Forelimb muscle (tissue), 1 donor: ENCODE measurements around the gene PATL1. TPM values are rescaled to one million over a fixed set of nuclear protein-coding genes. Genes with fewer than 3 reads are reported as not detected.

ENCODE experiments used
- DNase-seq: peaks from one replicate; pipeline ENCODE4 v3.0.0-alpha.2; 2013; ENCODE audit warnings: low read depth
- polyA plus RNA-seq: library from polyadenylated mRNA; unstranded; fragments of 120-200 nt; gene quantifications from one replicate; pipeline ENCODE4 v1.2.1, GENCODE V29; 2013; ENCODE audit not compliant: insufficient read length

PATL1 gene
- polyA plus RNA-seq, 1 donor, result 25.2 TPM

DNA sequence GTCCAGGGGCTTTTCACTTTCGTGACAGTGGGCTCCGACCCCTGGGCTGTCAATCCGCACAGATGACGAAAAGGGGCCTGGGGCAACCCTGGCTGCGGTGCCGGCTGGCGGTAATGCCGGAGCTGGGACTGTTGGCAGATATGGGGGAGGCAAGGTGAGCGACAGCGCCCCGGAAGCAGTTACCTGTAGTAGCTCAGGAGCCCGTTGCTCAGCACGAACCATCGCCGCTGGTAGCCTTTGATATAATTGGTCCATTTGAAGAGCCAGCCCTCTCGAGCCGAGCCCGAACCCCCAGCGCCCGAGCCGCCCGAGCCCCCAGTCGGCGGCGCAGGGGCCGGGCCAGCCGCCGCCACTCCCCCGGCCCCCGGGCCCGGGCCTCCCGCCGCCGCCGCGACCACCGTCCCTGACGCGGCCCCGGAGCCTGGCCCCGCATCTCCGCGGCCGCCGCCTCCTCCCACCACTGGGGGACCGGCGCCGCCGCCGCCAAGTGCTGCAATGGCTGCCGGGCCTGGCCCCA is 53.7 kb downstream of the PATL1 start:
- no peak for DNase-seq

DNA sequence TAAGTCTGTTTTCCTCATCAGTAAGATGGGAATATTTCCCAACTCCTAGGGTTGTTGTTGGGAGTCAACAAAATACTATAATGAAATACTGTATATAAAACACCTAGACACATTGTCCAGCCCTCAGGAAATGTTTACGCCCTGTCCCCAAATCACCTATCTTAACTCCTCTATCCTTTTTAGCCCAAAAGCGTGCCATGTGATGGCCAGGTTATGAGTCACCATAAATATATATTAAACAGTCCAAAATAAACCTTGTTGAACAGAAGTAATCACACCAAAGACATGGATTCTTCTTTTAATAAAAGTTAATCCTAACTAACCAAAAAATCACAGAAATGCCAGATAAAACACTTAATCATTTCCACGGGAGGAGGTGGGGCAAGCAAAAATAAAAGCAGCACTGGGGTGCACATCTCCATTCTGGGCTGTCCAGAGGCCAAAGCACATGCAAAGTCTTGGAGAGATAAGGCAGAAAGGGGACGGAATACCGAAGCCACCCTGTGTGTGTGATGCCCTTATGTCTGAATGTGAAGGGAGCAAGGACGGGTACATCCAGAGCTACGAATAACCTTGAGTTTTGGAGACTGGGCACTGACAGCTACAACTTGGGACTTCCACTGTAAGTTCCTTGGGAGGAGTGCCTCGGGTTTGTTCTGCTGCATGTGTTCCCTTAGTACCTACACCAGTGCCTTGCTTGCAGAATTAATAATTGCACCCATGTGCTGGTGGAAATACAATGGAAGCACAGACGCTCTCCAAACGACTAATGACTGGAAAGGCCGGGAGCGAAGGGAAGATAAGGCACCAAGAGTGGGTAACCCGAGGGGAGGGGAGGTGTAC is 54.3 kb downstream of the PATL1 start:
- DNase-seq, result no peak

- DNase-seq, result no peak
Measured at GRCh38 chr11:59611570-59612565, 57.0 kb downstream of the PATL1 start.

DNA sequence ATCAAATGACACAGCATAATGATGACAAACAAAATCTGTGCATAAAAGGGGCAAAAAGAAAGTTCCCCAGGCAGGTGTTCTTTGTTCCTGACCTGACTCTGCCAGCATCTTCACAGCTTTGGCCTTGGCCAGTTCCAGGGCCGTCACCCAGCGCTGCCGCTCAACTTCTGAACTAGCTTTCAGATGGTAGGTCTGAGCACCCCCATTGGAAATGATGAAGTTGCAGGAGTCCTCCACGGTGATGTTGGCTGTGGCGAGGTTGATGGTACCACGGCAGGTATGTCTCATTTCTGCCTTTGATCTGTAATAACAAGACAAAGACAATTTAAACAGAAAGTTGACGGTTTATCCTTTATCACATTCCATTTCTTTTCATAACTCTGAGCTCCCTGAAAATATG is 58.5 kb downstream of the PATL1 start:
- DNase-seq, result no peak

- no peak for DNase-seq
Measured at GRCh38 chr11:59607703-59608454, 61.0 kb downstream of the PATL1 start.

DNA sequence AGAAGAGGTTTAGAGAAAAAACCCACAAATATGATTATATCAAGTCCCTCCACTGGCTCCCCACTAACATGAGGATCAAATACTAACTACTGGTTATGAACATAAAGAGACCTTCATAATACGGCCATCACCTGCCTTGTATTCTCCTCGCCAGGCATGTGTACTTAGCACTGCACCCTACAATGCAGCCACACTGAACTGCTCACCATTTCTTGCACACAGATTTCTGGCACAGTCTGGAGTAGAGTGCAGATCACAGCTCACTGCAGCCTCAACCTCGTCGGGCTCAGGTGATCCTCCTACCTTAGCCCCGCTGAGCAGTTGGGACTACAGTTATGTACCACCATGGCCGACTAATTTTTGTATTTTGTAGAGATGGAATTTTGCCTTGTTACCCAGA is 66.4 kb downstream of the PATL1 start:
- no peak for DNase-seq

DNA sequence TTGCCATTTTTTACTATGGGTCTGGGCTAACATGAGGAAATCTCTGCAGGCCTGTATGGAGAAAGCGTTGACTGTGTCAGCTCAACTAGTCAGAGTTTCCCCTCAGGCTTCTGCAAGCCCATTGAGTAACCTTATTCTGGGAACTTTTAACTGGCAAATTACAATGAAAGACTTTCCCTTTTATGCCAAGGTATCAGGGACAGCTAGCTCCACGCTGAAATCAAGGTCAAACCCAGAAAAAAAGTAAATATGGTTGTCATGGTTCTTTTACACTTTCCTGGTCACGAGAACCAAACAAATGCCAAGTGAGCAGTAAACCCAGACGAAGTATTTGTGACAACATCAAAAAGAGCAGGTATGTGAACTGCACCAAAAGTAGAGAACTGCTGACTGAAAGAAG is 67.0 kb downstream of the PATL1 start:
- no peak for DNase-seq

- DNase-seq, result no peak
Measured at GRCh38 chr11:59600636-59601035, 68.2 kb downstream of the PATL1 start.

- no peak for DNase-seq
Measured at GRCh38 chr11:59600234-59600633, 68.6 kb downstream of the PATL1 start.

- no peak for DNase-seq
Measured at GRCh38 chr11:59598961-59599360, 69.9 kb downstream of the PATL1 start.

Other genes with a start within 250 kb of the PATL1 start
- gene OR5A2, start 242.6 kb downstream of the PATL1 start, polyA plus RNA-seq, result 0.03 TPM
- not detected for gene OR5A1, start 232.6 kb downstream of the PATL1 start, polyA plus RNA-seq
- gene OR4D6, start 212.1 kb downstream of the PATL1 start, polyA plus RNA-seq, result not detected
- not detected for gene OR4D10, start 195.7 kb downstream of the PATL1 start, polyA plus RNA-seq
- gene OR4D11, start 165.5 kb downstream of the PATL1 start, polyA plus RNA-seq, result not detected
- 0.08 TPM for gene OR4D9, start 157.5 kb downstream of the PATL1 start, polyA plus RNA-seq
- gene OSBP, start 53.3 kb downstream of the PATL1 start, polyA plus RNA-seq, result 50.5 TPM
- not detected for gene OR10V1, start 44.8 kb upstream of the PATL1 start, polyA plus RNA-seq
- 4.7 TPM for gene STX3, start 86.3 kb upstream of the PATL1 start, polyA plus RNA-seq
- gene MRPL16, start 141.7 kb upstream of the PATL1 start, polyA plus RNA-seq, result 31.6 TPM
- gene CBLIF, start 176.5 kb upstream of the PATL1 start, polyA plus RNA-seq, result not detected
- gene TCN1, start 197.4 kb upstream of the PATL1 start, polyA plus RNA-seq, result 0.23 TPM
- gene OOSP3, start 209.7 kb upstream of the PATL1 start, polyA plus RNA-seq, result not detected